Prostate gland (tissue), 2 donors: ENCODE measurements around the gene ADORA3.

Experiments used
- POLR2AphosphoS5 ChIP-seq: sonication (generic); formaldehyde crosslinking; IDR thresholded peaks from one replicate; pipeline ENCODE4 v1.6.1; 2017; ENCODE audit warnings: antibody characterized with exemption
- TF ChIP-seq, protein P1 (sequence below), 4 experiments: fragments of 200-600 bp in 2 of 4; fragments of 450-650 bp in 2 of 4; sonication (generic) in 2 of 4; IDR thresholded peaks; 1 replicate in 3 of 4; 2 replicates in 1 of 4; pipeline ENCODE4 v1.5.1; 2016 to 2019; ENCODE audit warnings: antibody characterized with exemption in 4 of 4, mild to moderate bottlenecking in 2 of 4, moderate library complexity in 2 of 4

DNA sequence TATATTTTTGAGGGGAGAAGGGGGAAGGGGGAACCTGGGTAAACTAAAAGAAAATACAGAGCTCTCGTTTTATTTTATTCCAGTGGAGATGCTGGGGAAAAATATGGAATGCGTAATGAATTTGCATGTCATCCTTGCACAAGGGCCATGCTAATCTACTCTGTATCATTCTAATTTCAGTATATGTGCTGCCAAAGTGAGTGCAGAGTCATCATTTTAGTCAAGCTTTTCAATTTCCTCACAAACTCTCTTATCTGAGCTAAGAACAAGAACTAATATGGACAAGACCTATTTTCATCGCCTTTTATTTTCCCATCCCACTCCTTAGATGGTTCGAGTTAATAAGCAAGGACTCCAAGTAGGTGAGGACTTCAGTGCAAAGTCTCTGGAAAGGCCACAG lies 13.2 kb downstream of the ADORA3 start:
- TF ChIP-seq, protein P1, sequence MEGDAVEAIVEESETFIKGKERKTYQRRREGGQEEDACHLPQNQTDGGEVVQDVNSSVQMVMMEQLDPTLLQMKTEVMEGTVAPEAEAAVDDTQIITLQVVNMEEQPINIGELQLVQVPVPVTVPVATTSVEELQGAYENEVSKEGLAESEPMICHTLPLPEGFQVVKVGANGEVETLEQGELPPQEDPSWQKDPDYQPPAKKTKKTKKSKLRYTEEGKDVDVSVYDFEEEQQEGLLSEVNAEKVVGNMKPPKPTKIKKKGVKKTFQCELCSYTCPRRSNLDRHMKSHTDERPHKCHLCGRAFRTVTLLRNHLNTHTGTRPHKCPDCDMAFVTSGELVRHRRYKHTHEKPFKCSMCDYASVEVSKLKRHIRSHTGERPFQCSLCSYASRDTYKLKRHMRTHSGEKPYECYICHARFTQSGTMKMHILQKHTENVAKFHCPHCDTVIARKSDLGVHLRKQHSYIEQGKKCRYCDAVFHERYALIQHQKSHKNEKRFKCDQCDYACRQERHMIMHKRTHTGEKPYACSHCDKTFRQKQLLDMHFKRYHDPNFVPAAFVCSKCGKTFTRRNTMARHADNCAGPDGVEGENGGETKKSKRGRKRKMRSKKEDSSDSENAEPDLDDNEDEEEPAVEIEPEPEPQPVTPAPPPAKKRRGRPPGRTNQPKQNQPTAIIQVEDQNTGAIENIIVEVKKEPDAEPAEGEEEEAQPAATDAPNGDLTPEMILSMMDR (IDR thresholded peaks at IDR 0.05) = no peak
- no peak for TF ChIP-seq POLR2AphosphoS5
